ENCODE results near the gene GPC2.
"Not testable (repeated sequence)": the region's sequence is repeated elsewhere in the genome, so short reads cannot be mapped to it uniquely, and the experiment has no call there.

The GPC2 gene

DNA sequence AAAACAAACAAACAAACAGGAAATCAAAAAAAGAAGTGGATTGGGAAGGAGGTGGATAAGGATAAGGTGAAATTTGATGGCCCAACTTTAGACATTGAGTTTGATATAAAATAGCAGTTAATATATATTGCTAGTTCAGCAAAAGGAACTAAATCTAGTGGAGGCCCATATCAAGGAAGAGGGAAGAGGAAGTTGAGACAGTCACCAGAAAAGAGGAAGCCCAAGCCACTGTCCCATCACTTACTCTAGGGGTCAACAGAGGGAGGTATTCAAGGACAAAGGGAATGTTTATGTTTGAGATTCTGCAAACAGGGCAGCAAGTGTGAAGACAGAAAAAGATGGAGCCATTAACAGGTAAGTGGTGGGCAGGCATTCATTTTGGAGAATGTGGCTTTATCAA is 24.8 kb downstream of the GPC2 start:
- DNase-seq (ENCODE audit: low read depth in 2 of 2) = no peak

DNA sequence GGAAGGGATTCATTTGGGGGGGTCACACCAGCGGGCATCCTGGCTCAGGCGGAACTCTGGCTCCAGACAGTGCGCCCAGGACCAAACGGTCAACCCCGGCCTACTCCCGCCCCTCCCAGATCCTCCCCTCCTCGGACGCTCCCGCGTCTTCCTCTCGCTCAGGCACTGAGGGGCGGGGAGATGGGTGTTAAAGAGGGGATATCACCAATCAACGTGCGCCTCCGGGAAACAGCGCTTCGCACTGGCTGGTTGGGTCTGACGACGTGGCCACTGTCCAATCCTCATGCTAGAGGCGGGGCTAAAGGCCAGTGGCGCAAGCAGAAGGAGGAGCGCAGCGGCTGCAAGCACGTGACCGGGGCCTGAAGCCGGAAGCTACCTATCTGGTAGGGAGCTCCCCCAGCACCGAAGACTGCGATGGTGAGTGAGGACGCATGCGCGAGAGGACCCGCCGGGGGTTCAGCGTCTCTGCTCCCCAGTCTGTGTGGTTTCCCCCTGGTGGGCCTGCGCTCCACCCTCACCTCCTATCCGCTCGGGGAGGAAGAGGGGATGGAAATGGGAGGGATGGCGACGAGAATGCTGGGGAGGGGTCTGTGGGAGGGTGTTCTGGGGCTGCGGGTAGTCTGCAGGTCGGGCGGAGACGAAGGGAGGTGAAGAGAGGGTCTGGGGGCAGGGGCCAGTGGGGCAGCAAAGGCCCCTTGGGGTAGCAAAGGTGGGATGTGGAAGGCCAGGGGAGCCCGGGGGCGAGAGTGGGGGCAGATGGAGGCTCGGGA is 28.4 kb downstream of the GPC2 start, which contains the start of gene LAMTOR4:
Gene LAMTOR4, plus strand, starts transcription at position 360 of the 770 bp plus-strand sequence. Its CDS starts 55 bp downstream, at position 415.
- peak; percentile 95 to 97 for DNase-seq (ENCODE audit: low read depth in 2 of 2)

- DNase-seq (ENCODE audit: low read depth in 2 of 2) = no peak
These were observed 29.0 kb downstream of the GPC2 start for GRCh38 chr7:100148225-100148558.

DNA sequence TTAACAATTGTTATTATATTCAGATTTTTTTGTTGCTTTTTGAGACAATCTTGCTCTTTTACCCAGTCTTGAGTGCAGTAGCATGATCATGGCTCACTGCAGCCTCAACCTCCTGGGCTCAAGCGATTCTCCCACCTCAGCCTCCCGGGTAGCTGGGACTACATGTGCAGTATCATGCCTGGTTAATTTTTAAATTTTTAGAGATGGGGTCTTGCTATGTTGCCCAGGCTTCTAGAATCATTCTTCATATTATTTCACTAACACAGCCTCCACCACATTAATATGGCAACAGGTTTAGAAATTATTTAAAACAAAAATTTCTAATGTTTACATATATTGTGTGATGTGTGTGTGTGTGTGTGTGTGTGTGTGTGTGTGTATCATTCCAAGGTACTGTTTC is 29.9 kb downstream of the GPC2 start:
- DNase-seq (ENCODE audit: low read depth in 2 of 2) = no peak

GRCh38 chr7:100146350-100146749 is 30.8 kb downstream of the GPC2 start:
- DNase-seq (ENCODE audit: low read depth in 2 of 2) = not testable (repeated sequence)

GRCh38 chr7:100142461-100142860 is 34.7 kb downstream of the GPC2 start:
- no peak for DNase-seq (ENCODE audit: low read depth in 2 of 2)

GRCh38 chr7:100141555-100141949 is 35.6 kb downstream of the GPC2 start:
- DNase-seq (ENCODE audit: low read depth in 2 of 2) = no peak

DNA sequence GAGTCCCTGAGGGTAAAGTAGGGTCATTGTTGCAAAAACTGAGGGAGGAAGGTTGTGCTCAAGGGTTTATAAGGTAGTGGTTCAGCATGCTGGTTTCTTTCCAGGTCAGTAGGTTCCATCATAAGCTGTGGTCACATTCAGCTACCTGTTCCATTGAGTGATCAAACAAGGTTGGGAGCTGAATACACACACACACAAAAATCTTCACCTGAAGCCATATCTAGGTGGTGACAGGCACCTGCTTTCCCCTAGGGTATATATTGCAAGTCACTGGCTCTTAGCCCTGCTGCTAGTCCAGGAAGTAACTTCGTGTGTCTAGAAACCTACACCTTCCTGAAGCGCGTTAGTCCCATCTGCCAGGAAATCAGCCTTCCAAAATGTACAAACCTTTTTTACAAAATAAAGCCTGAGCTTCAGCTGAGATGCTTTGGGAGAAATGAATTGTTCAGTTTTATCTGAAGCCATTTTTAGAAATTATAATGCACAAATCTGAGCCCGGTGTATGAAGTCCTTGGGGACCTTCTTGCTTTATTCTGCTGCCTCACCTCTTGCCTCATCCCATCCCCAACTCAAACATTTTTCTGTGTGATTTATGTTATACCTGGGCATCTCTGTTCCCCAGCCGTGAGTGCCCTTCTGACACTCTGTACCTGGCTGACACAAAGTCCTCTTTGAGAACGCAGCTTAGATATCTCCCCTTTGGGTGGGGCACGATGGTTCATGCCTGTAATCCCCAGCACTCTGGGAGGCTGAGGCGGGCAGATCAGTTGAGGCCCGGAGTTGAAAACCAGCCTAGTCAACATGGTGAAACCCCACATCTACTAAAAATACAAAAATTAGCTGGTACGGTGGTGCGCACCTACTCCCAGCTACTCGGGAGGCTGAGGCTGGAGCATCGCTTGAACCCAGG is 39.1 kb downstream of the GPC2 start:
- no peak for DNase-seq (ENCODE audit: low read depth in 2 of 2)

DNA sequence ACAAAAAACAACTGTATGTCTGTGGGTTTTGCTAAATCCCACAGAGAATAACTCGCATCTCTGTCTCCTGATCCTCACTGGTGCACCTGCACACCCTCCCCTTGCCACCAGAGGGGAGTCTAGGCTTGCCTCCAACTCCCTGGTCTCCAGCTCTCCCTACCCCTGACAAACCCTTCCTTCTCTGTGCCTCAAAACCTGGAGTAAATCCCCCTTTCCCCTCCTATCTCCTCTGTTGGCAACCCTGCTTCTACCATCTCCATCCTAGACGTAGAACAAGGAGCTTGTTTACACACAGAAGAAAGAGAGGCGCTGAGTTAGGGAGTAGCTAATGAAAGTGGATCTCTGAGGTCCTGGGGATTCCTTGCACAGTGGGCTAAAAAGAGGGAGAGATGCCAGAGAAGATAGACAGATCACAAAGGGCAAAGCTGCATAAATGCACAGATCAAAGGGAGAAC is 44.5 kb downstream of the GPC2 start:
- peak in 1 of 2 donors; percentile 47 for DNase-seq (ENCODE audit: low read depth in 2 of 2)

DNA sequence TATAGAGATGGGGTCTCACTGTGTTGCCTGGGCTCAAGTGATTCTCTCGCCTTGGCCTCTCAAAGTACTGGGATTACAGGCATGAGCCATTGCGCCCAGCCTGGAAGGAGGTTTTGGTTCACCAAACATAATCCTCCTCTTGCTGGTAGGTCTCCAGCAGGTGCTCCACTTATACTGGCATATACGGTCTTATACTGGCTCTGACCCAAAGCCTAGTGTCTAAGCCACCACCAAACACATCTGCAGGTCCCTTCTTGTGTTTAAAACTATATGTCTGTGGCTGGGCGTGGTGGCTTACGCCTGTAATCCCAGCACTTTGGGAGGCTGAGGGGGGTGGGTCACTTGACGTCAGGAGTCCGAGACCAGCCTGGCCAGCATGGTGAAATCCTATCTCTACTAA is 45.1 kb downstream of the GPC2 start:
- DNase-seq (ENCODE audit: low read depth in 2 of 2) = no peak

DNA sequence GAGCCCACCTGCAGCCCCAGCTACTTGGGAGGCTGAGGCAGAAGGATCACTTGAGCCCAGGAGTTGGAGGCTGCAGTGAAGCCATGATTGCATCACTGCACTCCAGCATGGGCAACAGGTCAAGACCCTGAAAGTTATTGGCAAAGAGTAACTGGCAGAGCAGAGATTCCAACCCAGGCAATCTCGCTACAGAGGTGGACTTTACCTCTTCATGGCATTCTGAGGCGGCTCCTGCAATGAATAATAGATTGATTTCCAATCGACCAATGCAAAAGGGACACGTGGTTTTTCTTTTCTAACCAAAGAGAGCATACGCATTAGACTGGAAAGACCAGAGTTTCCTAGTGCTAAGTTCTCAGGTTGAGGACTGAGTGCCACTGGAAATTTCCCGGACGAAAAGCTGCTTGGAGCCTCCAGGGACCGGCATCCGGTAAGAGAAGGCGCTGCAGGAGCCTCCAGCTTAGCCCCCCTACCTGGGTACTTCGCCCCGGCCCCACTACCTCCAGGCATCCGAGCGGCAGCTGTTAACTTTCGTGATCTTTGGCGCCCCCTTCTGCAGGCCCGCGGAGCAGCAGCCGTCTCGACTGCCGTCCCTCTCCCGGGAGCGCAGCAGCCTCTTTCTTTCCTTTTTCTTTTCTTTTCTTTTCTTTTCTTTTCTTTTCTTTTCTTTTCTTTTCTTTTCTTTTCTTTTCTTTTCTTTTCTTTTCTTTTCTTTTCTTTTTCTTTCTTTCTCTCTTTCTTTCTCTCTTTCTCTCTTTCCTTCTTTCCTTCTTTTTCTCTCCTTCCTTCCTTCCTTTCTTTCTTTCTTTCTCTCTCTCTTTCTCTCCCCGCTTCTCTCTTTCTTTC is 46.4 kb downstream of the GPC2 start:
- DNase-seq (ENCODE audit: low read depth in 2 of 2) = peak; percentile 59 to 74

DNA sequence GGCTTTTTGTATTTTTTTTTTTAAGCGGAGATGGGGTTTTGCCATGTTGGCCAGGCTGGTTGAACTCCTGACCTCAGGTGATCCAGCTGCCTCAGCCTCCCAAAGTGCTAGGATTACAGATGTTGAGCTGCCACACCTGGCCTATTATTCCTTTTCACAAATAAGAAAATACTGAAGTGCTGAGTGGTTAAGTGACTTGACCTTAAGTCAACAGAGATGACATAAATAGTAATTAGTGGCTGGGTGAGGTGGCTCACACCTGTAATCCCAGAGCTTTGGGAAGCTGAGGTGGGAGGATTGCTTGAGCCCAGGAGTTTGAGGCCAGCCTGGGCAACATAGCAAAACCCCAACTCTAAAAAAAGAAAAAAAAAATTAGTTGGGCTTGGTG is 47.0 kb downstream of the GPC2 start:
- not testable (repeated sequence) for DNase-seq (ENCODE audit: low read depth in 2 of 2)

GRCh38 chr7:100128637-100128963 is 48.6 kb downstream of the GPC2 start:
- no peak for DNase-seq (ENCODE audit: low read depth in 2 of 2)

DNA sequence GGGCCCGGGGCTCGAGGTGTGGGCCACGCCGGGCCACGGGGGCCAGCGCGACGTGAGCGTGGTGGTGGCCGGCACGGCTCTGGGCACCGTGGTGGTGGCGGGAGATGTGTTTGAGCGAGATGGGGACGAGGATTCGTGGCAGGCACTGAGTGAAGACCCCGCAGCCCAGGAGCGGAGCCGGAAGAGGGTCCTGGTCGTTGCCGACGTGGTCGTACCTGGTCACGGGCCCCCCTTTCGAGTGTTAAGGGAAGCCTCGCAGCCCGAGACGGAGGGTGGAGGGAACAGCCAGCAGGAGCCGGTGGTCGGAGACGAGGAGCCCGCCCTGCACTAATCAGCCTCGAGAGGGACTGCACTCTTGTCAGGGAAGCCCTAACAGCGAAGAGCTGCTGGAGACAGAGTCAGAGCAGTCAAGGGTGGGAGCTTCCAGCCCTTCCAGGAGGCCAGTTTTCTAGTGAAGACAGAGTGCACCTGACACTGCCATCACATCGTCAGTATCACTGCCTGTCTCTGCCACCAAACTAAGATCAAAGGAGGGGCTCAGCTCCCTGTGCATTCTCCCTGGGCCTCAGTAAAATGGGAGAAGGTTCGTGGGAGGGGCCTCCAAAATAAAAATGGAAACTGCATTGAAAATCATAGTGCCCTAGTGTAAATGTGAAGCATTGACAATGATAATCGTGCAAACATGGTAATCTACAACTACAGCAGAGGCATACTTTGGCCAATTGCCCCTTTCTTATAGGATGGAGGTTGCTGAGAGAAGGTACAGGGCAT is 49.1 kb downstream of the GPC2 start:
- DNase-seq (ENCODE audit: low read depth in 2 of 2) = no peak

GRCh38 chr7:100126931-100127865 is 50.0 kb downstream of the GPC2 start, which contains the start of gene MBLAC1:
Gene MBLAC1 (plus strand): TSS chr7:100126967. CDS start chr7:100127396, 429 bp downstream.
- DNase-seq (ENCODE audit: low read depth in 2 of 2) = peak; percentile 80 to 81

DNA sequence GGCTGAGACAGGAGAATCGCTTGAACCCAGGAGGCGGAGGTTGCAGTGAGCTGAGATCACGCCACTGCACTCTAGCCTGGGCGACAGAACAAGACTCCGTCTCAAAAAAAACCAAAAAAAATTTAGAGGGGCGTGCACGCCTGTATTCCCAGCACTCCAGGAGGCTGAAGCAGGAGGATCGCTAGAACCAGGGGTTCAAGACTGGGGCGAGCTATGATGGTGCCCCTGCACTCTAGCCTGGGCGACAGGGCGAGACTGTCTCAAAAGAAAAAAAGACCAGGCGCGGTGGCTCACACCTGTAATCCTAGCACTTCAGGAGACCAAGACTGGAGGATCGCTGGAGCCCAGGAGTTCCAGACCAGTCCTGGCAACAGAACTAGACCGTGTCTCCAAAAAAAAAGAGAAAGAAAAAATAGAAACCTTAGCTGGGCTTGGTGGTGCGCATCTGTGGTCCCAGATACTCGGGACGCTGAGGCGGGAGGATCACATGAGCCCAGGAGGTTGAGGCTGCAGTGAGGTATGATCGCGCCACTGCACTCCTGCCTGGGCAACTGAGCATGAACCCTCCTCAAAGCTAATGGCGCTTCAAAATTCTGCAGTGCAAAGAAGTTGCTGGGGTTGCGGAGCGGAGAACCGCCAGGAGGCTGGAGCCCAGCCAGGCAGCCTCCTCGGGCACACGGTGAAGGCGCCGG is 50.8 kb downstream of the GPC2 start:
- no peak for DNase-seq (ENCODE audit: low read depth in 2 of 2)

DNA sequence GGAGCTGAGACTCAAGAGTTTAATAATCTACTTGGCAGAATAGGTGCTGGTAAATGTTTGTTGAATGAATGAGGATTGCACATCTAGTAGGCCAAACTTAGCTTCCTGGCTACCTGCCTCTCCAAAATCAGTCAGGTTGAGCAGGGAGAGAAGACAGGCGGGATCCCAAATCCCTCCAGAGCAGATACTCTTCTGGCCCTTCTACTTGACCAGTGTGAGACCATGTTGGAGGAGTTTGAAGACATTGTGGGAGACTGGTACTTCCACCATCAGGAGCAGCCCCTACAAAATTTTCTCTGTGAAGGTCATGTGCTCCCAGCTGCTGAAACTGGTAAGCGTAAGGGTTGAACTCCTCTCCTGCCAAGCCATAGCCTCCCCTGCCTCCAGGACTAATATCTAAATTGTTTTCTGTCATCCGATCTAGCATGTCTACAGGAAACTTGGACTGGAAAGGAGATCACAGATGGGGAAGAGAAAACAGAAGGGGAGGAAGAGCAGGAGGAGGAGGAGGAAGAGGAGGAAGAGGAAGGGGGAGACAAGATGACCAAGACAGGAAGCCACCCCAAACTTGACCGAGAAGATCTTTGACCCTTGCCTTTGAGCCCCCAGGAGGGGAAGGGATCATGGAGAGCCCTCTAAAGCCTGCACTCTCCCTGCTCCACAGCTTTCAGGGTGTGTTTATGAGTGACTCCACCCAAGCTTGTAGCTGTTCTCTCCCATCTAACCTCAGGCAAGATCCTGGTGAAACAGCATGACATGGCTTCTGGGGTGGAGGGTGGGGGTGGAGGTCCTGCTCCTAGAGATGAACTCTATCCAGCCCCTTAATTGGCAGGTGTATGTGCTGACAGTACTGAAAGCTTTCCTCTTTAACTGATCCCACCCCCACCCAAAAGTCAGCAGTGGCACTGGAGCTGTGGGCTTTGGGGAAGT is 52.6 kb downstream of the GPC2 start:
- no peak for DNase-seq (ENCODE audit: low read depth in 2 of 2)

DNA sequence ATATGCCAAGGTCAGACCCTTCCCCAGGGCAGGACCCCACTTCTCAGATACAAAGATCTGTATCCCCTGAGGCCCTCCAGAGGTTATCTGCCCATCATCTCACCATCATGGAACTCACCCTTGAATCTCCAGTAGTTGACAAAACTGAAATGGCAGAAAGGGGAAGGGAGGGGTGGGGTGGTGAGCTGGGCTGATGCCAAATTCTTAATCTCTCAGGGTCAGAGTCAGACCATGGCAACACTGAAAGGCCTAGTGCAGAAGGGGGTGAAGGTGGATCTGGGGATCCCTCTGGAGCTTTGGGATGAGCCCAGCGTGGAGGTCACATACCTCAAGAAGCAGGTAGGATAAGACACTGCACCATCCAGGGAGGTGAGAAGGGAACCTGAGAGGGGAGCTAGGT is 54.6 kb downstream of the GPC2 start:
- no peak for DNase-seq (ENCODE audit: low read depth in 2 of 2)

Measured in activated CD8-positive, alpha-beta memory T cell treated with anti-CD3 and anti-CD28 coated beads for 4 hours (primary cell).